ENCODE data around the gene PFAS. TPM values are rescaled to one million over a fixed set of nuclear protein-coding genes. Genes with fewer than 3 reads are reported as not detected.

PFAS gene
- total and polyA plus RNA-seq, 2 of the 8 experiments (the other 6 are each of a cell fraction or from before 2014, with no cell fraction given), result 88.4 to 248 TPM

DNA sequence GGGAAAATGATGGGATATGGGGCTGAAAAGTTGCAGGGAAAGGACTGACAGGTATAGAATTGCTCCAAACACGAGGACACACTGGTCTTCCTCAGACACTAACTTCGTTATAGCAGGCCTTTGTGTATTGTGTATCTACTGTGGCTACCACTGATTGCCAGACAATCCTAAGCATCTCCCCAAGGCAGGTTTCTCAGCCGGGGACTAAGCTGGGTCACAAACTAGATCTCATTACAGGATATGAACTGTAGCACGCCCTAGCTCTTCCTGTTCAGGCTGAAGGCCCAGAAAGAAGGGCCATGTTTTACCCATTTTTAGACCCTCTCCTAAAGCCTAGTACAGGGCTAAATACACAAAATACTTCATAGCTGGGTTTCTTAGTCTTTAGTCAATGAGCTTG is 34.3 kb downstream of the PFAS start:
- Histone ChIP-seq H2AFZ (ENCODE audit: low read length) (no peak overlapping the region), H3K9me3 (ENCODE audit: insufficient read depth in 2 of 2, low read depth in 1 of 2, low read length in 1 of 2) (no peaks in the 10 kb centered on the region)
- CTCF ChIA-PET (ENCODE audit: partially characterized antibody), result interaction anchor here (0.7 to 1.3 kb wide), 5 partner anchors 10 to 1376 kb away, joined by 3 read pairs; no protein-coding TSS in a partner anchor

More for the DNA sequence above, 34.3 kb downstream of the PFAS start:
- Histone ChIP-seq H3K18ac (ENCODE audit: extremely low read depth, low read length) (no peak overlapping the region), H3K36me3 (ENCODE audit: control insufficient read depth in 2 of 4, insufficient read depth in 4 of 4, low read length in 3 of 4) (no peaks in the 10 kb centered on the region), H3K56ac (replicated peaks; ENCODE audit: insufficient read length, low read depth, low read length) (no peak overlapping the region), H2BK12ac (ENCODE audit: low read depth, low read length) (no peak overlapping the region), H3K4me3 (ENCODE audit: extremely low read depth in 1 of 4, insufficient read depth in 2 of 4, low read depth in 3 of 4, low read length in 4 of 4) (no peak overlapping the region), H3K79me2 (ENCODE audit: control insufficient read depth in 1 of 2, insufficient read depth in 2 of 2, low read length in 2 of 2) (no peaks in the 10 kb centered on the region), H4K8ac (ENCODE audit: extremely low read depth, insufficient read depth, low read length) (no peak overlapping the region), H2AK5ac (ENCODE audit: low read depth, low read length) (no peak overlapping the region), H2BK5ac (ENCODE audit: low read depth, low read length) (no peak overlapping the region), H3K79me1 (ENCODE audit: low read depth, low read length) (no peaks in the 10 kb centered on the region), H4K5ac (ENCODE audit: insufficient read length, low read depth, low read length) (no peak overlapping the region), H3K23me2 (ENCODE audit: low read depth, low read length) (peaks cover 2% of the 10 kb centered on the region; the same call in 1 of the 2 replicates), H3K27ac (ENCODE audit: low read depth, low read length) (no peak overlapping the region), H3K14ac (ENCODE audit: insufficient read length) (no peak overlapping the region), H3K4ac (replicated peaks; ENCODE audit: insufficient read length, low read depth, low read length) (no peak overlapping the region), H3K4me1 (replicated peaks in 1 of 4; ENCODE audit: control insufficient read depth in 3 of 4, insufficient read depth in 4 of 4, low read length in 3 of 4) (peaks cover 0 to 3% (median 0%) of the 10 kb centered on the region in 4 experiments; a peak in 1 of 7 replicates), H2BK20ac (ENCODE audit: low read length) (no peak overlapping the region), H3K4me2 (ENCODE audit: insufficient read depth in 1 of 2, low read depth in 2 of 2, low read length in 2 of 2) (no peak overlapping the region), H2BK120ac (replicated peaks; ENCODE audit: low read depth, low read length) (no peak overlapping the region), H3K23ac (ENCODE audit: insufficient read length) (no peak overlapping the region), H4K20me1 (replicated peaks in 1 of 2; ENCODE audit: control insufficient read depth in 1 of 2, insufficient read depth in 2 of 2, low read length in 2 of 2) (peaks cover 0 to 2% of the 10 kb centered on the region in 2 experiments), H2BK15ac (ENCODE audit: low read length) (no peak overlapping the region), H3K9ac (replicated peaks in 1 of 4; ENCODE audit: extremely low read depth in 1 of 4, low read depth in 3 of 4, low read length in 3 of 4) (no peak overlapping the region), H4K91ac (replicated peaks; ENCODE audit: insufficient read length, low read length) (no peak overlapping the region), H3K27me3 (replicated peaks in 1 of 4; ENCODE audit: control insufficient read depth in 3 of 4, extremely low read depth in 1 of 4, insufficient read depth in 3 of 4, low read length in 3 of 4) (no peaks in the 10 kb centered on the region)
- no peak for DNase-seq (ENCODE audit: low read depth in 1 of 2, low spot score in 2 of 2)
- WGBS, 2 experiments (ENCODE audit: extremely low coverage in 1 of 2, insufficient coverage in 1 of 2, insufficient read length in 1 of 2, insufficient replicate concordance in 2 of 2, low coverage in 1 of 2, low lambda C conversion rate in 2 of 2, missing lambda C conversion rate in 1 of 2), result 92% methylated on average over 4 of the region's 4 CpGs; no CpG with 5 or more reads in 1 of the 2 experiments
- POLR2A ChIA-PET (ENCODE audit: partially characterized antibody), result interaction anchor here (1.1 to 66.3 kb wide), 6 partner anchors 8 to 97 kb away, joined by 3 to 1521 read pairs (median 9); partner anchors contain the start of genes CTC1, PFAS and SLC25A35
- TF ChIP-seq CEBPB (IDR thresholded peaks at IDR 0.05; ENCODE audit: low read depth, low read length) (no peak), CHD1 (IDR thresholded peaks at IDR 0.05; ENCODE audit: low read depth, low read length) (no peak), SUZ12 (IDR thresholded peaks at IDR 0.05; ENCODE audit: low read length) (no peak), TEAD4 (IDR thresholded peaks at IDR 0.05; ENCODE audit: low read depth, low read length) (no peak), EP300 (IDR thresholded peaks at IDR 0.05; ENCODE audit: borderline replicate concordance in 1 of 2, low read depth in 2 of 2, low read length in 2 of 2) (no peak)
- TF ChIP-seq, protein P1, sequence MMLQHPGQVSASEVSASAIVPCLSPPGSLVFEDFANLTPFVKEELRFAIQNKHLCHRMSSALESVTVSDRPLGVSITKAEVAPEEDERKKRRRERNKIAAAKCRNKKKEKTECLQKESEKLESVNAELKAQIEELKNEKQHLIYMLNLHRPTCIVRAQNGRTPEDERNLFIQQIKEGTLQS (IDR thresholded peaks at IDR 0.05; ENCODE audit: insufficient read depth, low read depth, low read length), result no peak
- FAIRE-seq, result no peak
